ENCODE results near the gene BBLN.

The BBLN gene

DNA sequence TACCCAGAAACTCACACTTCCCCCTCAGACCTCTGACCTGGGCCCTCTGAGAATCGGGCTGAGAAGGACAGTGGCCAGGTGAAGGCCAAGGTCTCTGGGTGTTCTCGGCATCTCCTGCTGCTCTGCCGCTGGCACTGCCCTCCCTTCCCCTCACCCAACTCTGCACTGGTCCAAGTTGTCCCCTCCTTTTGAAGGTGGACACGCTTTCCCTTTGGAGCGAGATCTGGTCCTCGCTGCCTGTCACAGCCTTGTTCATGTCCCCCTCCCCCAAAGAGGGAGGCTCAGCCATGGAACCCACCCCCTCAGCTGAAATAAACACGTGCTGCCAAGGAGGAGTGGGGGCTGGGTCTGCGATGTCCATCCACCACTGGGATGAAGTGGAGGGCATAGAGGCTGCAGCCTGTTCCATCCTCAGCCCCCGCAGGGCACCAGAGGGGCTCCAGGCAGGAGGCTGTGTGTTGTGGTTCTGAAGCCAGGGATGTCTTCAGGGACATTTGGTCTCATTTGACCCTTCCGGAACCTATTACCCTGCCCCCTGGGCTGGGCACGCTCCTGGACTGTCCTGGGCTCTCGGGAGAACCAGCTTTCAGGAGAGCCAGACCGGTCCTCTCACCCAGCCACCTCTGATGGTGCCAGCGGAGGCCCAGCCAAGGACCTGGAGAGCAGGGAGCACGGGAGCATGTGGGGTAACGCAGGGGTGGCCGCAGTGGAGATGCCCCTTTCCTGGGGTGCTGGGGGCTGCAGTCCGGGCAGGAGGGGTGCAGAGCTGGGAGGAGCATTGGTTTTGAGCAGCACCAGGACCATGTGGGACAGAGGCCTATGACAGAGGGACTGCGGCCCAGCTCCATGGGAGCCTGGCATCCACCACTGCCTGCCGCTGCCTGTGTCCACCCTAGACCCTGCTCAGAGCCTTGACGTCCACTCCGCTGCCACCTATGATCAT lies 15.6 kb upstream of the BBLN start:
- DNase-seq (ENCODE audit: low read depth in 3 of 3): no peak

DNA sequence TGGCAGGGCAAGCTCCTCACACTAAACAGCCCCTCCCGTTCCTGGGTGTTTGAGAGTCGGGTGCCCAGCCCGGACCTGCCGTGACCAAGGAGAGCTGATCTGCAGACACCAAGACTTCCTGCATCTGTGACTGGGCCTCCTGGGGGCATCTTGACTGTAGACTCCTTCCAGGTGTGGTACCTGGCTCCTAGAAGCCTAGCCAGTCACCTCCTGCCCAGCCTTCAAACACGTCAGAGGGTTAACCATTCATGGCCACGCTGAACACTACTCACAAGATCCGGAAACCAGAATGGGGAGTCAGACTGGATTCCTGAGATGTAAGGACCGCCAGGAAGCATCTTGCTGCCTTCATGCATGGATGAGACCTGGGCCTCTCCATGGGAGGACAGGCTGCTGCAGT lies 14.5 kb upstream of the BBLN start:
- no peak for DNase-seq (ENCODE audit: low read depth in 3 of 3)

DNA sequence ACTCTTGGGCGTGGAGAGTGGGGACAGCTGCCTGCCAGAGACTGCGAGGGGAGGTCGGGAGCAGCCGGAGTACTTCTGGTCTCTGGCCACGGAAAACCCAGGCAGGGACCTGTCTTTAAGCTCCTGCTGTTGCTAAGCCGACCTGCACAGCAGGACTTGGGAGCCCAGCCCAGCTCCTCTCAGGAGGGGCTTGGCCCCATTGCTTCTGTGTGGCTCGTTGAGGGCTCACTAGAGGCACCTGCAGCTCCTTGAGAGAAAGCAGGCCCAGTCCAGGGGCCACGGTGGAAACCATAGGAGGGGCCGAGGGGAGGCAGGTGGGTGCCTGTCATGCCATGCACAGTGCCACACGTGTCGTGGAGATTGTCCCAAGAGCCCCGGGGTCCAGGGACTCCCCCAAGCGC lies 14.1 kb upstream of the BBLN start:
- no peak for DNase-seq (ENCODE audit: low read depth in 3 of 3)

DNA sequence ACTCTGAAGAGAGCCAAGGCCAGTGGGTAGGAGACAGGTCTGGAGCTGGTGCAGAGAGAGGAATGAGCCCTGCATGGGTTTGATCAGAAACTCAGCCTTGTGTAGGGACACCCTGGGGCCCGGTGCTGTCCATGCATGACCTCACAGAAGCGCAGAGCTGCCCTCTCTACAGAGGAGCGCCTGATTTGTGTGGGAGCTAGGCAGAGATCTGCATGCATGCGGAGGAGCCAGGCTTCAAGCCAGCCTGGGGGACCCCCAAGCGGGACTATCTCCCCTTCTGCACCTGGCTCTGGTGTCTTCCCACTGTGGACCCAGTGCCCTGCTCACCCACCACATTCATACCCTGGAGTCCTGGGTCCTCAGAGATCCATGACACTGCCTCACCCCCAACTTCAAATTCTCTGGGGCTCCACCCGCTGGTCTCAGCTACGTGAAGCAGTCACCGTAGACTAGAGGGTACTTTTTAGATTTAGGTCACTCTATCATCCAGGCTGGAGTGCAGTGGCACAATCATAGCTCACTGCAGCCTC lies 13.4 kb upstream of the BBLN start:
- DNase-seq (ENCODE audit: low read depth in 3 of 3): no peak

DNA sequence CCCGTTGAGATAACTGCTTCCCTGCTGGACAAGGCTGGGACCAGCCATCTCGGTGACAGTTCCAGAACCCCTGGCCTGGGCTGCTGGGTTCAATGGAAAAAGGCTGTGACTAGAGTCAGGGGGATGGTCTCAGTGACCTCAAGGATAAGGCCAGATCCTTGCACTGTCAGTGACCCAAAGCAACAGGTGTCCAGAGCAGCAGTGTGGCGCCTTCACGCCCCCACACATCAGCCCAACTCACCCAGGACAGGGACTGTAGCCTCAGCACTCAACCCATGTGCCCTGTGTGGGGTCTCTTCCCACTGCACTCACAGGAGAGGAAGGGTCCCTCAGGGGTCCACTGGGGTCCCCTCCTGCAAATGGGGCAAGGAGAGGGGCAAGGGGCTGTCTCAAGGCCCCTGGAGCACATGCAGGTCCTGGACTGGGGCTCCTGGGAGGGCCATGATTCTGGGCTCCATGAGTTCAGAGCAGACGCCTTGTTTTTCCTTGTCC lies 11.5 kb upstream of the BBLN start:
- DNase-seq (ENCODE audit: low read depth in 3 of 3): no peak

DNA sequence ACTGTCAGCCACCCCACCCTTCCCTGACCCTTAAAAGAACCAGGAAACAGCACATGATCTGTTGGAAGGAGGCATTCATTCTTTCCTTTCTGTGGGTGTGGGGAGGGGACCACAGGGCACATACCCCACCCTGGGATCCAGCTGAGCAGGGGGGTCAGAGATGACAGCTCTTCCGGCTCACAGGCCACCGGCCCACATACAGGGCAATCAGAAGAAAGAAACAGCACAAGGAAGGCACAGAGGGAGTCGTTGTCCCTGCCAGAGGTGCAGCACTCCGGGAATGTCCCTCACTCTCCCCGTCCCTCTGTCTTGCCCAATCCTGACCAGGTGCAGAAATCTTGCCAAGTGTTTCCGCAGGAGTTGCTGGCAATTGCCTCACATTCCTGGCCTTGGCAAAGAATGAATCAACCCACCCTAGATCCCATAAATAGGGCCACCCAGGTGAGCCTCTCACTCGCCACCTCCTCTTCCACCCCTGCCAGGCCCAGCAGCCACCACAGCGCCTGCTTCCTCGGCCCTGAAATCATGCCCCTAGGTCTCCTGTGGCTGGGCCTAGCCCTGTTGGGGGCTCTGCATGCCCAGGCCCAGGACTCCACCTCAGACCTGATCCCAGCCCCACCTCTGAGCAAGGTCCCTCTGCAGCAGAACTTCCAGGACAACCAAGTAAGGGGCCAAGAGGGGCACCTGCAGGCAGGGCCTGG lies 10.9 kb upstream of the BBLN start, which contains the start of gene LCN2:
LCN2 (plus strand) TSS at position 453 of the 701 bp plus-strand sequence; CDS start at position 526, 73 bp downstream.
- DNase-seq (ENCODE audit: low read depth in 3 of 3): no peak

DNA sequence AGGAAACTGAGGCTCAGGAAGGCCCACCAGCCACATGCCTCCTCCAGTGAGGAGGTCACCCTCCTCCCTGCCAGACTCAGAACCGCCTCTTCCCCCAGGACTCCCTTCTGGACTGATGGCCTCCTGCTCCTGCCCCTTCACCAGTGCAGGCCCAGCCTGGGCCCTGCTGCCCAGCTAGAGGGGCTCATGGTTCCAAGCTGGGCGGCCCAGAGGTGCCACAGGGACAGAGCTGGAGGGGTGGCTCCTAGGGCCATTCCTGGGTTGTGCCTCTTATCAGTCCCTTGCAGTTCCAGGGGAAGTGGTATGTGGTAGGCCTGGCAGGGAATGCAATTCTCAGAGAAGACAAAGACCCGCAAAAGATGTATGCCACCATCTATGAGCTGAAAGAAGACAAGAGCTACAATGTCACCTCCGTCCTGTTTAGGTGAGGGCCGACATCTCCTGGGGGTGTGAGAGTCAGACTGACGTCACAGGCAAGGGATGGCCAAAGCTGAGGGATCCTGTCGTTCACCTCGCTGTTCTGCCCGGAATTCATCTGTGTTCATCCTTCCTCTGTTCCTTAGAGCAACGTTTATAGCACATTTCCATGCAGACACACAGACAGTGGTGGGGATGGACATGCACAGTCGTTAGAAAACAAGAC lies 10.0 kb upstream of the BBLN start:
- DNase-seq (ENCODE audit: low read depth in 3 of 3): no peak

DNA sequence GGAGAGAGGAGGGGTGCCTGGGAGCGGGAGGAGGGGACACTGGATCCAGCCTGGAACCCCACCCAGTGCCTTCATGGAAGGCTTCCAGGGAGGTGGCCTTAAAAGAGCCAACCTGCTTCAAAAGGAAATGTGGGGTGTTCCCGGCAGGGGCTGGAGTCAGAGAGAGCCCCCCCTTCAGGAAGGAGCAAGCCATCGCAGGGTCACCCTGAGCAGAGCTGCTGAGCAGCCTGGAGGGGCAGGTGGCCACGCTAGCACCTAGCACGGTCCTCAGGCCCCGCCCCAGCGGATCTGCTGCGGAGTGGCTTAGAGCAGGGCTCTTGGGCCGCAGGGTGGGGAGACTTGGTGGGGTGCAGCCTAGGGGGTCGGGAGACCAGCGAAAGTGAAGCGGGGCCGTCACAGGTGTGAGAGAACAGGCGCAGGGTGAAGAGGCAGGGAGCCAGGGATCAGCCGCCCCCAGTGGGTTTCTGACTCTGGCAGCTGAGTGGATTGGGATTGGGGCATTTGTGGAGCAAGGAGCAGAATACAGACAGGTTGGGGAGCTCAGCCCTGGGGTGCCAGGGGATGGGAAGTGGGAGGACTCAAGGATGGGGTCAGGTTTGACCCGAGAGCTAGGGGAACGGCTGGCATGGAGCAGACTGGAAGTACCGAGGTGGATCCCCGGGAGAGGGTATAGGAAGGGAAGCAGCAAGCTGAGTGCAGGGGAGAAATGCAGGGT lies 9.3 kb upstream of the BBLN start:
- DNase-seq (ENCODE audit: low read depth in 3 of 3): no peak

DNA sequence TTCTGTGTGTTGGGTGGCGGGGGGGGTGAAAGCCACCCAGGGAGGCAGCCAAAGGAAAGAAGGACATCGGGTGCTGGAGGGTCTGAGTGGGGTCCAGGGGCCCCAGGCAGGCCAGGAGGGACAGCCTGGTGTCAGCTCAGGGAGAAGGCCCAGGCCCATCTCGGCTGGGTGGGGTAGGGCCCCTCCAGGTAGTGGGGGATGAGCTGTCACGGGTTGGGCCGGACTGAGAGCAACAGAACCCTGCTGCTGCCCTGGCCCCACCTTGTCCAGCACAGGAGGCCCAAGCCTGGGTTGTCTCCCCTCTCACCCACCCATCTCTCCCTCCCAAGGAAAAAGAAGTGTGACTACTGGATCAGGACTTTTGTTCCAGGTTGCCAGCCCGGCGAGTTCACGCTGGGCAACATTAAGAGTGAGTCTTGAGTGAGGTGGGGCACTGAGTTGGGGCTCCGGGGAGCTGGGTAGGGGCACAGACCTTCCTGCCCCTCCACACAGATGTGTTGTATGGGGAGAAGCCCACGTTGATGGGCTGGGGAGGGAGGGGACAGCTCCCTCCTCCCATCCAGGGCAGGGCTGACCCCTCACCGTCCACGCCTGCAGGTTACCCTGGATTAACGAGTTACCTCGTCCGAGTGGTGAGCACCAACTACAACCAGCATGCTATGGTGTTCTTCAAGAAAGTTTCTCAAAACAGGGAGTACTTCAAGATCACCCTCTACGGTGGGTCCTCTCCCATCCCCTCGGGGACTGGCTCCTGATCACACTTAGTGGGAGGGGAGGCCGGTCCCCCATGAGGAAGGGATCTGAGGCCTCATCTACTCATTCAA lies 8.5 kb upstream of the BBLN start:
- no peak for DNase-seq (ENCODE audit: low read depth in 3 of 3)

DNA sequence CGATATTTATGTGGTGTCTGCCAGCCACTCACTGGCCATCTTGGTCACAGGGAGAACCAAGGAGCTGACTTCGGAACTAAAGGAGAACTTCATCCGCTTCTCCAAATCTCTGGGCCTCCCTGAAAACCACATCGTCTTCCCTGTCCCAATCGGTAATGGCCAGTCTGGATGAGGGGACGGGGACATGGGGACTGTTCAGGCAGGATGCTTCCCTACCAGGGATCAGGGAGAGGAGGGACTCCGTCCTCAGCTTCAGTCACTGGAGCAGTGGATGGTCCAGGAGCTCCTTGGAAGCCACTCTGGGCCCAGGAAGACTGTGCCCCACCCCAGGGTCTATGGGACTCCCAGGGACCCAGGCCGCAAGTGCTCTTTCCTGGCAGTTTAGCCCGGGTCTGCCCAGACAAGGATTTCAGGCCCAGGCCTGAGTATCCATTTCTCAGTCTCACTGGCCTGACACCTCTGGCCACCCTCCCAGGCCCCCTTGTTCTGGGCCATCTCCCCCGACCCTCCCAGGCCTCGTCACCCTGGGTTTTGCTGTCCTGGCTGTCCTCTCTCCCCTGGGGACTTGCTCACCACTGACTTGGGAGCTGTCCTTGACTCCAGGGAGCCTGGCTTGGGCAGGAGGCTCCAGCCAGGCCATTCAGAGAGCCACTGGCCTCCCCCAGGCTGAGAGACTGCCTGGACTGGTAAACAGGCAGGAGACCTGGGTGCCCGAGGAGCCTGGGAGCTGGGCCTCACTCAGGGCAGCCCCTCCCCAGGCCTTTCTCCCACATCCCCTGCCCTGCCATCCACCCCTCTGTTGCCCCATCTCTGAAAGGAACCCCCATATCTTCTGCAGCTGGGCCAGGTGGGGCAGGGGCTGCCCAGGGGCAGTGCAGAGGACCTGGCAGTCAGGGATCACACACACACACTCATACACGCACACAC lies 7.7 kb upstream of the BBLN start:
- DNase-seq (ENCODE audit: low read depth in 3 of 3): no peak

DNA sequence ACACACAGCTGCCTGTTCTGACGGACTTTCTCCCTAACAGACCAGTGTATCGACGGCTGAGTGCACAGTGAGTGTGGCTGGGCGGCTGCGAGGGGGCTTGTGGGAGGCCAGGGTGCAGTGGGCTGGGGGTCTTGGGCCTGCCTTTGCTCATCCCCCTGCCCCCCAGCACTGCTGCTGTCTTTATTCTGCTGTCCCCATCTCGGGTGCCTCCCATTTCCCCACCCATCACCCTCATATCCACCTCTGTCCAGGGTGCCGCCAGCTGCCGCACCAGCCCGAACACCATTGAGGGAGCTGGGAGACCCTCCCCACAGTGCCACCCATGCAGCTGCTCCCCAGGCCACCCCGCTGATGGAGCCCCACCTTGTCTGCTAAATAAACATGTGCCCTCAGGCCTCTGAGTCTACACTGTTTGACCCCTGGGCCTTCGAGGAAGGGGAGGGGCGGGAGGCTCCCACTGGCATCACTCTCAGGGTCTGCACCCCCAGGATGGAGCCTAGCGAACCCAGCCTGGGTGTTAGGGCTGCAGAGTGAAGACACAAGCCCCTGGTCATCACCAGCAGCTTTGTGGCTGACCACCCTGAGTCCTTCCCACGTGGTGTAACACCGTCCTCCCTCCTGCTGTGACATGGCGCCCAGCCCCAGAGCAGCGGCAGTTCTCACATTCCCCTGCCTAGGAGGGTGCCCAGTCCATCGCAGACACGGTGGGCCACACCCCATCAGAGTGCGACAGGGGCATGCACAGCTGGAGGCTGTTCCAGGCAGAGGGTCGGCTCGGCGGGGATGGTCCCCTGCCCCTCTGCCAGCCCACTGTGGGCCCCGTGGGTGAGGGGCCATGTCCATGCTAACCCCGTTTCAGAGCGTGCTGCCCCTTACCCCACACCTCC lies 6.8 kb upstream of the BBLN start:
- DNase-seq (ENCODE audit: low read depth in 3 of 3): no peak

DNA sequence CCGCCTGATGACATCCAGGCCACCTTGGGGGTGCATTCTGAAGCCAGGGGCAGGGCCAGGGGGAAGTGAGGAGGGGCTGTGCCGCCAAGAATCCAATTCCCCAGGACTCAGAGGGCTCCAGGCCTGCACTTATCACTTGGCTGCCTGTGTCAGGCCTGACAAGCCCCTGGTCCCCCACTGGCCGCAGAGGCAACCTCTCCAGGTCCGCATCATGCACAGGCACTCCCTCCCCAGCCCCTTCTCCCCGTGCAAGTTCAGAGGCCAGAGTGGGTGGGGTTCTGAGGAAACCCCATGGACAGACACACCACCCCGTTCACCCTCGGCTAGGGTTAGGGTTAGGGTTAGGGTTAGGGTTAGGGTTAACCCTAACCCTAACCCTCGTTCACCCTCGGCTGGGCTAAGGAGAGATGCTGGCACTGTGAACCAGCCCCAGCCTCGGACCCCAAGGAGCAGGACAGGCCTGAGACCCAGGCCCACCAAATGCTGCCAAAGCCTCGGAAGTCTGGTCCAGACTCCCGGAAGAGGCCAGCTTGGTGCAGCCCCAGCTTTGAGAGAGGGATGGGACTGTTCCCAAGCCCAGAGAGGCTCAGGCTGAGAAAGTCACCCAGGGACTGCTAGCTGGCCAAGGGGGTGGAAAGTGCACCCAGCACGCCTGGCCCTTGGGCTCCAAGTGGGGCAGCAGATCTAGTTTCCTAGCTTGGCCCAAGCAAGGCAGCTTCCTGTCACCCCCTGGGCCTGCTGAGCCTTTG lies 5.9 kb upstream of the BBLN start:
- DNase-seq (ENCODE audit: low read depth in 3 of 3): no peak

DNA sequence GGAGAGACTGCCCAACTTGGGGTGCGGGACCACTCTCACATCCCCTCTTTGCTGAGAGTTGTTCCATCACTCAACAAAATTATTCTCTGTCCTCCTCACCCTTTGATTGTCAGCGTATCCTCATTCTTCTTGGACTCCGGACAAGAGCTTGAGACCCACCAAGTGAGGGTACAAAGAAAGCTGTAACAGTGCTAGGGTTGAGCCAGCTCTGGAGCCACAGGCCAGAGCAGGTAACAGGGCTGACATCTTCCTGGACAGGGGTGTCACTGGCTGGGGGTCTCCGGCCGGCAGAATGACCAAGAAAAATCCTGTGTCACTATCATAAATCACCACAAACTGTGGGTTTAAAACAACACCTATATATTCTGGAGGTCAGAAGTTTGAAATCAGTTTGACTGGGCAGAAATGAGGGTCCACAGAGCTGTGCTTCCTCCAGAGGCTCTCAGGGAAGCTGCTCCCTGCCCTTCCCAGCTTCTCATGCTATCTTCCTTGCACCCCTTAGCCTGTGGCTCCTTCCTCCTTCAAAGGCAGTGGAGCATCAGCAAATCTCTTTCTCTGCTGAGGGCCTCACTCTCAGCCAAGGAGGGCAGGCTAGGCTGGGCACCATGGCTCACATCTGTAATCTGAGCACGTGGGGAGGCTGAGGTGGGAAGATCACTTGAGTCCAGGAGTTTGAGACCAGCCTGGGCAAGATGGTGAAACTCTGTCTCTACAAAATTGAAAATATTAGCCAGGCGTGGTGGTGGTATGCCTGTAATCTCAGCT lies 4.1 kb upstream of the BBLN start:
- no peak for DNase-seq (ENCODE audit: low read depth in 3 of 3)

DNA sequence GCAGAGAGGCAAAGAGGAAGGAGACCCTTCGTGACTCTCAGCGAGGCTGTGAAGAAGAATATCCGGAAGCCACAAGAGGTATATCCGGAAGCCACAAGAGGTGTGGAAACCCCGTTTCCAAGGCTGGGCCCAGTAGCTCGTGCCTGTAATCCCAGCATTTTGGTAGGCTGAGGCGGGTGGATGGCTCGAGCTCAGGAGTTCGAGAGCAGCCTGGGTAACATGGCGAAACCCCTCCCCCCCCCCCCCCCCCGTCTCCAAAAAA lies 612 bp upstream of the BBLN start:
- peak in 2 of 3 donors; percentile 21 to 37 for DNase-seq (ENCODE audit: low read depth in 3 of 3)

DNA sequence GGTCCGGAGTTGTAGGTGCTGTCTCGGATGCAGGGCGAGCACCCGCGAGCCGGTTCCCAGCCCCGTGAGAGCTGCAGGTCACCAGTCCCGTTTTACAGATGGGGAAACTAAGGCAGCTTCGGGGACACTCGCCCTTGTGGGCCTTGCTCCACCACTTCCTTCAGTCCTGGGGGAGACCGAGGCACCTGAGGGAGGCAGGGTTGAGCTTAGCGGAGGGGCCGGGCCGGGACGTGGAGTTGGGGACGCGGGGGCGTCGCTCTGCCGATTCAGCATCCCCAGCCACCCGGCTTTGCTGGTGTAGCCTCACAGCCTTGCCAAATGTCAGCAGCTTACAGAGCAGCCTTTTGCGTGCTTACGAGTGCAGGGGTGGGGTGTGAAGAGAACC lies 530 bp downstream of the BBLN start:
- peak in 2 of 3 donors; percentile 33 to 53 for DNase-seq (ENCODE audit: low read depth in 3 of 3)

DNA sequence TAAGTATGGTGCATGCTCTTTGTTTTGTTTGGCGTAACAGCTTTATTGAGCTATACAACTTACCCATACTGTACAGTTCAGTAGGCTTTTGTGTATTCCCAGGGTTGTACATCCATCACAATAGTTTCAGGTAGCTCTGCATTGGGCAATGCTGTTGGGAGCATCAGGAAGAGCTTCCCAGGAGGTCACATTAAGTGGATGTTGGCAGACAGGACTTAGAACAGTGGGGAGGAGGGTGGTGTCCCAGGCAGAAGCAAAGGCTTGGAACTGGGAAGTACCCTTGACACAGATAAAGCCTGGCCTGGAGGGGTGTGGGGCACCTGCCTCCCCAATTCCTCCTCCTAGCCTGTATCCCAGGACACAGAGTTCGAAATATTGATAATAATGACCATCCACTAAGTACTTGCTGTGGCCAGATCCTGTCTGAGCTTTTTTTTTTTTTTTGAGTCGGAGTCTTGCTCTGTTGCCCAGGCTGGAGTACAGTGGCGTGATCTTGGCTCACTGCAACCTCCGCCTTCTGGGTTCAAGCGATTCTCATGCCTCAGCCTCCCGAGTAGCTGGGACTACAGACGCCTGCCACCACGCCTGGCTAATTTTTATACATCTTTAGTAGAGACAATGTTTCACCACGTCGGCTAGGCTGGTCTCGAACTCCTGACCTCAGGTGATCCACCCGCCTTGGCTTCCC lies 1.3 kb downstream of the BBLN start:
- DNase-seq (ENCODE audit: low read depth in 3 of 3): no peak

All from stimulated activated CD4-positive, alpha-beta T cell treated with anti-CD3 and anti-CD28 coated beads, TNF-alpha, amount 100 ng/mL, for 48 hours (primary cell).